Stomach (tissue), 9 donors: ENCODE results near the gene MDM4. TPM values are rescaled to one million over a fixed set of nuclear protein-coding genes. Genes with fewer than 3 reads are reported as not detected.

Experiments used
- DNase-seq, 2 donors: peaks; one replicate each; pipeline versions ENCODE4 v3.0.0 to v3.0.0-alpha.2; 2013 to 2019
- H3K27ac ChIP-seq, 5 donors: fragments of 200-600 bp in 4 of 5; sonication (generic) in 4 of 5; one replicate each; pipeline ENCODE4 v1.5.1; 2013 to 2019; ENCODE audit warnings: mild to moderate bottlenecking in 1 of 5, moderate library complexity in 1 of 5
- H3K27me3 ChIP-seq, 3 donors: fragments of 200-600 bp; sonication (generic); one replicate each; pipeline ENCODE4 v1.5.1; 2017 to 2019; ENCODE audit warnings: mixed run types in 1 of 3
- H3K36me3 ChIP-seq, 4 donors: fragments of 200-600 bp; sonication (generic); 1 replicate in 3 of 4; 2 replicates in 1 of 4; pipeline ENCODE4 v1.5.1; 2016 to 2019
- H3K4me1 ChIP-seq, 4 donors: fragments of 200-600 bp; sonication (generic); one replicate each; pipeline ENCODE4 v1.5.1; 2016 to 2019
- H3K4me3 ChIP-seq, 4 donors: fragments of 200-600 bp; sonication (generic) in 3 of 4; one replicate each; pipeline ENCODE4 v1.5.1; 2016 to 2019; ENCODE audit warnings: mild to moderate bottlenecking in 1 of 4
- H3K9me3 ChIP-seq, 4 donors: fragments of 200-600 bp; sonication (generic); one replicate each; pipeline ENCODE4 v1.5.1; 2016 to 2019
- EP300 ChIP-seq: sonication (generic); formaldehyde crosslinking; IDR thresholded peaks from one replicate; pipeline ENCODE4 v1.6.1; 2017; ENCODE audit warnings: antibody characterized with exemption
- POLR2A ChIP-seq, 4 donors: fragments of 450-650 bp; IDR thresholded peaks; one replicate each; pipeline ENCODE4 v1.6.1; 2016; ENCODE audit warnings: antibody characterized with exemption in 4 of 4, control low read depth in 2 of 4, mild to moderate bottlenecking in 1 of 4, moderate library complexity in 1 of 4
- POLR2AphosphoS5 ChIP-seq, 3 donors: sonication (generic); formaldehyde crosslinking; IDR thresholded peaks; one replicate each; pipeline ENCODE4 v1.6.1; 2016; ENCODE audit warnings: antibody characterized with exemption in 3 of 3
- WGBS, 5 donors: extraction: QIAGEN DNeasy Blood & Tissue Kit in 3 of 5; methylation state at CpG; one replicate each; pipeline versions ENCODE4 v1.1.5 to v1.1.7; 2013 to 2018; 5-methylcytosine and 5-hydroxymethylcytosine counted together
- intact Hi-C: fragments of 100-400 bp; cut with DNase I; formaldehyde crosslinking; loops from one replicate; pipeline ENCODE4 v1.15.1; 2023; ENCODE audit warnings: low total_unique reads
- polyA plus RNA-seq, 3 donors: library from polyadenylated mRNA; stranded (reverse); fragments of 200-250 nt; gene quantifications; one replicate each; pipeline ENCODE4 v1.2.3, GENCODE V29; 2013
- total RNA-seq, 5 donors: library from RNA; depleted of rRNA; stranded (reverse); fragments of >200 nt; gene quantifications; one replicate each; pipeline versions ENCODE4 v1.1.0 to v1.2.3, GENCODE V29; 2014 to 2016
- TF ChIP-seq, protein P1 (sequence below), 7 experiments: fragments of 450-650 bp in 4 of 7; fragments of 200-600 bp in 3 of 7; sonication (generic) in 3 of 7; IDR thresholded peaks; one replicate each; pipeline ENCODE4 v1.5.1; 2016 to 2019; ENCODE audit warnings: antibody characterized with exemption in 7 of 7, control low read depth in 2 of 7, mild to moderate bottlenecking in 1 of 7
- donor health status: healthy with polysubstance abuse.
- donor health status: Bipolar disorder and iron deficiency.
- donor health status: healthy.

Gene MDM4
- total and polyA plus RNA-seq, 8 donors: 2.3 to 265 (median 44.4) TPM

GRCh38 chr1:204499511-204500468 lies 16.4 kb upstream of the MDM4 start:
- TF ChIP-seq, protein P1, sequence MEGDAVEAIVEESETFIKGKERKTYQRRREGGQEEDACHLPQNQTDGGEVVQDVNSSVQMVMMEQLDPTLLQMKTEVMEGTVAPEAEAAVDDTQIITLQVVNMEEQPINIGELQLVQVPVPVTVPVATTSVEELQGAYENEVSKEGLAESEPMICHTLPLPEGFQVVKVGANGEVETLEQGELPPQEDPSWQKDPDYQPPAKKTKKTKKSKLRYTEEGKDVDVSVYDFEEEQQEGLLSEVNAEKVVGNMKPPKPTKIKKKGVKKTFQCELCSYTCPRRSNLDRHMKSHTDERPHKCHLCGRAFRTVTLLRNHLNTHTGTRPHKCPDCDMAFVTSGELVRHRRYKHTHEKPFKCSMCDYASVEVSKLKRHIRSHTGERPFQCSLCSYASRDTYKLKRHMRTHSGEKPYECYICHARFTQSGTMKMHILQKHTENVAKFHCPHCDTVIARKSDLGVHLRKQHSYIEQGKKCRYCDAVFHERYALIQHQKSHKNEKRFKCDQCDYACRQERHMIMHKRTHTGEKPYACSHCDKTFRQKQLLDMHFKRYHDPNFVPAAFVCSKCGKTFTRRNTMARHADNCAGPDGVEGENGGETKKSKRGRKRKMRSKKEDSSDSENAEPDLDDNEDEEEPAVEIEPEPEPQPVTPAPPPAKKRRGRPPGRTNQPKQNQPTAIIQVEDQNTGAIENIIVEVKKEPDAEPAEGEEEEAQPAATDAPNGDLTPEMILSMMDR (IDR thresholded peaks at IDR 0.05): no peak
- TF ChIP-seq EP300: no peak
- TF ChIP-seq POLR2A (IDR thresholded peaks at IDR 0.05): no peak
- TF ChIP-seq POLR2AphosphoS5 (IDR thresholded peaks at IDR 0.05): no peak
- H3K27me3 ChIP-seq: no peaks in the 10 kb centered on the region
- no peak overlapping the region for H3K27ac ChIP-seq
- H3K4me1 ChIP-seq: peaks cover 15 to 27% (median 18%) of the 10 kb centered on the region in 4 donors
- DNase-seq: no peak
- H3K36me3 ChIP-seq: no peaks in the 10 kb centered on the region
- H3K9me3 ChIP-seq: no peaks in the 10 kb centered on the region
- no peak overlapping the region for H3K4me3 ChIP-seq
- intact Hi-C loops: loop anchor here (5.0 kb wide), 1 partner anchor 52 kb away; no protein-coding TSS in a partner anchor
- WGBS, 5 donors: 88 to 92% (median 90%) methylated on average over 7 of the region's 7 CpGs

- H3K27ac ChIP-seq: no peak overlapping the region
- H3K4me1 ChIP-seq: peaks cover 18 to 36% (median 23%) of the 10 kb centered on the region in 4 donors
- no peaks in the 10 kb centered on the region for H3K9me3 ChIP-seq
- H3K27me3 ChIP-seq: no peaks in the 10 kb centered on the region
- intact Hi-C loops: loop anchor here (5.0 kb wide), 1 partner anchor 55 kb away; no protein-coding TSS in a partner anchor
- H3K36me3 ChIP-seq: no peaks in the 10 kb centered on the region
- H3K4me3 ChIP-seq: no peak overlapping the region
- 77 to 86% (median 82%) methylated on average over 6 of the region's 6 CpGs for WGBS, 5 donors
- TF ChIP-seq, protein P1 (IDR thresholded peaks at IDR 0.05): no peak
- no peak for TF ChIP-seq POLR2A (IDR thresholded peaks at IDR 0.05)
- no peak for TF ChIP-seq POLR2AphosphoS5 (IDR thresholded peaks at IDR 0.05)
- TF ChIP-seq EP300: no peak
- DNase-seq: no peak
Observed at GRCh38 chr1:204502241-204502640, 14.0 kb upstream of the MDM4 start.

- peak in 1 of 2 donors; percentile 90 for DNase-seq
- H3K27ac ChIP-seq: peak overlapping the region in 3 of 5 donors; percentile 29 to 90 (median 61)
- no peaks in the 10 kb centered on the region for H3K36me3 ChIP-seq
- no peaks in the 10 kb centered on the region for H3K27me3 ChIP-seq
- WGBS, 5 donors: 14 to 21% (median 15%) methylated on average over 7 of the region's 7 CpGs
- H3K4me1 ChIP-seq: peaks cover 24 to 46% (median 30%) of the 10 kb centered on the region in 4 donors
- no peak overlapping the region for H3K4me3 ChIP-seq
- H3K9me3 ChIP-seq: no peaks in the 10 kb centered on the region
- TF ChIP-seq POLR2A (IDR thresholded peaks at IDR 0.05): no peak
- TF ChIP-seq, protein P1 (IDR thresholded peaks at IDR 0.05): peak in 5 of 7 experiments; percentile 53 to 89 (median 71)
- intact Hi-C loops: loop anchor here (5.0 kb wide), 1 partner anchor 56 kb away; no protein-coding TSS in a partner anchor
Observed at GRCh38 chr1:204503122-204503912, 12.9 kb upstream of the MDM4 start.

- H3K27ac ChIP-seq: peak overlapping the region; percentile 8 to 90 (median 61)
- no peak for DNase-seq
- intact Hi-C loops: loop anchor here (5.0 kb wide), 1 partner anchor 57 kb away; no protein-coding TSS in a partner anchor
- H3K36me3 ChIP-seq: no peaks in the 10 kb centered on the region
- no peaks in the 10 kb centered on the region for H3K27me3 ChIP-seq
- TF ChIP-seq POLR2A (IDR thresholded peaks at IDR 0.05): no peak
- no peak for TF ChIP-seq POLR2AphosphoS5 (IDR thresholded peaks at IDR 0.05)
- TF ChIP-seq EP300: no peak
- TF ChIP-seq, protein P1 (IDR thresholded peaks at IDR 0.05): no peak
- H3K4me3 ChIP-seq: no peak overlapping the region
- WGBS, 5 donors: 36 to 63% (median 57%) methylated on average over 4 of the region's 4 CpGs
- no peaks in the 10 kb centered on the region for H3K9me3 ChIP-seq
- peaks cover 24 to 46% (median 30%) of the 10 kb centered on the region in 4 donors for H3K4me1 ChIP-seq
Observed at GRCh38 chr1:204503913-204504519, 12.2 kb upstream of the MDM4 start.
